PC-9 (cell line): ENCODE data around the gene UFD1. TPM values are rescaled to one million over a fixed set of nuclear protein-coding genes. Genes with fewer than 3 reads are reported as not detected.

Experiments used
- BruUV-seq: library from RNA; stranded (reverse); fragments of 400-500 nt; replicated peaks from 2 replicates; lab custom pipeline; 2021; lab: Mats Ljungman, UMichigan
- CTCF ChIA-PET: fragments of 300-600 bp; sonication (Branson Sonifier 250); formaldehyde crosslinking; loops from one replicate; lab custom pipeline; 2022; ENCODE audit warnings: antibody characterized with exemption; lab: Charles Lee
- POLR2A ChIA-PET: fragments of 300-600 bp; sonication (Branson Sonifier 250); formaldehyde crosslinking; loops from one replicate; lab custom pipeline; 2022; ENCODE audit warnings: antibody characterized with exemption; ENCODE audit not compliant: unreplicated experiment; lab: Charles Lee
- DNase-seq, 2 experiments: peaks; one replicate each; pipeline versions ENCODE4 v3.0.0 to v3.0.0-alpha.2; 2015 to 2022; ENCODE audit warnings: mixed read lengths in 1 of 2
- H2AFZ ChIP-seq: fragments of 200-600 bp; sonication (generic); 2 replicates; pipeline ENCODE4 v1.8.1; 2017; ENCODE audit warnings: antibody characterized with exemption
- H3F3A ChIP-seq: fragments of 200-600 bp; sonication (generic); 2 replicates; pipeline ENCODE4 v1.8.1; 2017; ENCODE audit warnings: antibody characterized with exemption, mild to moderate bottlenecking, low read depth; ENCODE audit not compliant: insufficient read depth
- H3K27ac ChIP-seq: fragments of 200-600 bp; sonication (generic); 2 replicates; pipeline ENCODE4 v1.6.1; 2016; ENCODE audit warnings: mixed run types
- H3K27me3 ChIP-seq: fragments of 200-600 bp; sonication (generic); 2 replicates; pipeline ENCODE4 v1.6.1; 2016; ENCODE audit warnings: low read depth, mixed run types; ENCODE audit not compliant: insufficient read depth
- H3K36me3 ChIP-seq: fragments of 200-600 bp; sonication (generic); 2 replicates; pipeline ENCODE4 v1.6.1; 2016; ENCODE audit warnings: low read depth, mixed run types
- H3K4me1 ChIP-seq: fragments of 200-600 bp; sonication (generic); replicated peaks from 2 replicates; pipeline ENCODE4 v1.6.1; 2016; ENCODE audit warnings: mixed run types; ENCODE audit not compliant: insufficient read depth
- H3K4me2 ChIP-seq: fragments of 200-600 bp; sonication (generic); 2 replicates; pipeline ENCODE4 v1.6.1; 2017; ENCODE audit warnings: mixed run types
- H3K4me3 ChIP-seq: fragments of 200-600 bp; sonication (generic); 2 replicates; pipeline ENCODE4 v1.6.1; 2016; ENCODE audit warnings: mixed run types
- H3K79me2 ChIP-seq: fragments of 200-600 bp; sonication (generic); 2 replicates; pipeline ENCODE4 v1.6.1; 2017; ENCODE audit warnings: low read depth, mixed run types
- H3K9me2 ChIP-seq: fragments of 200-600 bp; sonication (generic); 2 replicates; pipeline ENCODE4 v1.8.1; 2017; ENCODE audit warnings: mild to moderate bottlenecking; ENCODE audit not compliant: insufficient read depth
- H3K9me3 ChIP-seq: fragments of 200-600 bp; sonication (generic); 2 replicates; pipeline ENCODE4 v1.8.1; 2016; ENCODE audit warnings: low read depth; ENCODE audit not compliant: insufficient read depth
- H4K20me1 ChIP-seq: fragments of 200-600 bp; sonication (generic); 2 replicates; pipeline ENCODE4 v1.8.1; 2017; ENCODE audit not compliant: insufficient read depth
- CTCF ChIP-seq: fragments of 200-600 bp; sonication (generic); conservative IDR thresholded peaks from 2 replicates; pipeline ENCODE4 v1.6.1; 2017; ENCODE audit warnings: mixed run types, antibody characterized with exemption, mild to moderate bottlenecking, moderate library complexity
- EZH2 ChIP-seq: fragments of 200-600 bp; sonication (generic); IDR thresholded peaks from 2 replicates; pipeline ENCODE4 v1.8.0; 2017; ENCODE audit warnings: antibody characterized with exemption, low read depth
- intact Hi-C: fragments of 100-400 bp; cut with micrococcal nuclease; formaldehyde crosslinking; loops from one replicate; pipeline ENCODE4 v1.10.0; 2022; ENCODE audit not compliant: unreplicated experiment
- total RNA-seq: library from RNA; stranded (reverse); gene quantifications from 2 replicates; pipeline ENCODE4 v1.2.3, GENCODE V29; 2021

The UFD1 gene
- total RNA-seq, 1 experiment from 2014 or later, result 66.9 TPM

- Histone ChIP-seq H3K27ac (no peak overlapping the region), H3K9me3 (no peaks in the 10 kb centered on the region), H2AFZ (no peak overlapping the region), H3K4me3 (peak overlapping the region; percentile 75), H3K9me2 (no peaks in the 10 kb centered on the region), H3K36me3 (no peaks in the 10 kb centered on the region), H3K27me3 (no peaks in the 10 kb centered on the region), H3K4me1 (peaks cover 15% of the 10 kb centered on the region), H3K79me2 (peaks cover 48% of the 10 kb centered on the region), H4K20me1 (peaks cover 24% of the 10 kb centered on the region), H3K4me2 (peak overlapping the region; percentile 96), H3F3A (no peaks in the 10 kb centered on the region)
- TF ChIP-seq EZH2 (no peak), CTCF (no peak; the same call in 1 of the 2 replicates)
- no peak for DNase-seq
- BruUV-seq, result no TSS peak
- POLR2A ChIA-PET, result interaction anchor here (0.7 kb wide), 1 partner anchor 12 kb away, joined by 4 read pairs; no protein-coding TSS in a partner anchor
- intact Hi-C loops, result loop anchor here (2.0 to 10.0 kb wide), 3 partner anchors 155 to 299 kb away; partner anchors contain the start of genes CLTCL1 and SLC25A1
- CTCF ChIA-PET, result interaction anchor here (0.5 to 1.5 kb wide), 2 partner anchors 333 to 1116 kb away, joined by 4 to 16 read pairs; partner anchors contain the start of gene ESS2
Measured at GRCh38 chr22:19477321-19478044, 1.5 kb downstream of the UFD1 start.

- TF ChIP-seq EZH2 (no peak), CTCF (no peak)
- BruUV-seq, result no TSS peak
- DNase-seq, result no peak
- no peaks in the 10 kb centered on the region for H3F3A ChIP-seq
- no peaks in the 10 kb centered on the region for H3K9me3 ChIP-seq
- intact Hi-C loops, result loop anchor here (5.0 to 10.0 kb wide), 2 partner anchors 156 to 181 kb away; partner anchors contain the start of gene CLTCL1
- H3K27ac ChIP-seq, result no peak overlapping the region
- H3K27me3 ChIP-seq, result no peaks in the 10 kb centered on the region
- peaks cover 24% of the 10 kb centered on the region for H4K20me1 ChIP-seq
- no peaks in the 10 kb centered on the region for H3K9me2 ChIP-seq
- no peaks in the 10 kb centered on the region for H3K36me3 ChIP-seq
- ChIA-PET POLR2A (no interaction called here), CTCF (no interaction called here)
- H2AFZ ChIP-seq, result no peak overlapping the region
- H3K4me3 ChIP-seq, result no peak overlapping the region
- H3K4me1 ChIP-seq, result peaks cover 14% of the 10 kb centered on the region
- peaks cover 48% of the 10 kb centered on the region for H3K79me2 ChIP-seq
- H3K4me2 ChIP-seq, result no peak overlapping the region
Measured at GRCh38 chr22:19476023-19476422, 3.0 kb downstream of the UFD1 start.

GRCh38 chr22:19473578-19473977 lies 5.4 kb downstream of the UFD1 start:
- H3F3A ChIP-seq, result no peaks in the 10 kb centered on the region
- no TSS peak for BruUV-seq
- no peak overlapping the region for H3K4me2 ChIP-seq
- TF ChIP-seq EZH2, result no peak
- TF ChIP-seq CTCF, result no peak
- H3K9me2 ChIP-seq, result no peaks in the 10 kb centered on the region
- H2AFZ ChIP-seq, result no peak overlapping the region
- peaks cover 7% of the 10 kb centered on the region for H3K4me1 ChIP-seq
- no peak overlapping the region for H3K27ac ChIP-seq
- peaks cover 36% of the 10 kb centered on the region for H3K79me2 ChIP-seq
- peaks cover 24% of the 10 kb centered on the region for H4K20me1 ChIP-seq
- no peaks in the 10 kb centered on the region for H3K36me3 ChIP-seq
- intact Hi-C loops, result loop anchor here (10.0 kb wide), 1 partner anchor 179 kb away; the partner anchor contains the start of gene CLTCL1
- no peaks in the 10 kb centered on the region for H3K27me3 ChIP-seq
- ChIA-PET POLR2A (no interaction called here), CTCF (no interaction called here)
- DNase-seq, result no peak
- no peaks in the 10 kb centered on the region for H3K9me3 ChIP-seq
- H3K4me3 ChIP-seq, result no peak overlapping the region
